ENCODE results near the gene OLFM1. TPM values are rescaled to one million over a fixed set of nuclear protein-coding genes. Genes with fewer than 3 reads are reported as not detected.
"Not testable (repeated sequence)": the region's sequence is repeated elsewhere in the genome, so short reads cannot be mapped to it uniquely, and the experiment has no call there.

Gene OLFM1
- total and polyA plus RNA-seq, 2 donors = 24.5 to 28.3 TPM

DNA sequence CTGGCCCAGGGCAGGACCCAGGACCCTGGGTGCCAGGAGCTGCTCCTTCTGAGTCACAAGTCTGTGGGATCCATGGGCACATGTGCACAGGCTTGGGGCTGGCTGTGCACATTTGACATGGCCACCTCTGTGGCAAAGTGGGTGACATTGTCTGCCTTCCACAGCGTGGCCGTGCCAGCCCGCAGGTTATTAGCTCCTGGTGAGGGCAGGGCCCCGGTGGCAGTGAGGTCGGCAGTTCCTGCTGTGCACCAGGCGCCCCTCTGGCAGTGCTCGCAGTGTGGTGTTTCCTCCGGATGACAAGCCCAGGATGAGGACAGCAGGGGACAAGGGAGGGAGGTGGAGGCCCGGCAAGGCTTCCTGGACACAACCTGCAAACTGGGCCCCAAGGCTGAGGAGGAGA, 60.5 kb downstream of the OLFM1 start:
- peaks cover 0 to 4% of the 10 kb centered on the region in 2 donors for H3K4me1 ChIP-seq (ENCODE audit: control insufficient read depth in 2 of 2, insufficient read depth in 2 of 2, low read length in 2 of 2)
- no peaks in the 10 kb centered on the region for H3K36me3 ChIP-seq (ENCODE audit: control insufficient read depth in 2 of 2, insufficient read depth in 2 of 2, low read length in 1 of 2)
- no peak overlapping the region for H3K27ac ChIP-seq (ENCODE audit: low read depth in 1 of 2, low read length in 1 of 2)
- WGBS = 89% methylated on average over 9 of the region's 9 CpGs
- peaks cover 0 to 13% of the 10 kb centered on the region in 2 donors for H3K9me3 ChIP-seq (ENCODE audit: control insufficient read depth in 2 of 2, insufficient read depth in 1 of 2, low read length in 1 of 2)
- no peak overlapping the region for H3K4me3 ChIP-seq (ENCODE audit: low read length in 2 of 2)
- no peak for DNase-seq (ENCODE audit: low read depth in 6 of 9, low spot score in 9 of 9)
- H3K27me3 ChIP-seq (ENCODE audit: control insufficient read depth in 2 of 2, insufficient read depth in 1 of 2, low read length in 1 of 2) = no peaks in the 10 kb centered on the region

- peaks cover 0 to 13% of the 10 kb centered on the region in 2 donors for H3K9me3 ChIP-seq (ENCODE audit: control insufficient read depth in 2 of 2, insufficient read depth in 1 of 2, low read length in 1 of 2)
- peaks cover 0 to 4% of the 10 kb centered on the region in 2 donors for H3K4me1 ChIP-seq (ENCODE audit: control insufficient read depth in 2 of 2, insufficient read depth in 2 of 2, low read length in 2 of 2)
- H3K27me3 ChIP-seq (ENCODE audit: control insufficient read depth in 2 of 2, insufficient read depth in 1 of 2, low read length in 1 of 2) = no peaks in the 10 kb centered on the region
- no peak overlapping the region for H3K4me3 ChIP-seq (ENCODE audit: low read length in 2 of 2)
- H3K27ac ChIP-seq (ENCODE audit: low read depth in 1 of 2, low read length in 1 of 2) = no peak overlapping the region
- no peak for DNase-seq (ENCODE audit: low read depth in 6 of 9, low spot score in 9 of 9)
- H3K36me3 ChIP-seq (ENCODE audit: control insufficient read depth in 2 of 2, insufficient read depth in 2 of 2, low read length in 1 of 2) = no peaks in the 10 kb centered on the region
- 87% methylated on average over 7 of the region's 7 CpGs for WGBS
Observed at GRCh38 chr9:135148386-135148785, 60.9 kb downstream of the OLFM1 start.

DNA sequence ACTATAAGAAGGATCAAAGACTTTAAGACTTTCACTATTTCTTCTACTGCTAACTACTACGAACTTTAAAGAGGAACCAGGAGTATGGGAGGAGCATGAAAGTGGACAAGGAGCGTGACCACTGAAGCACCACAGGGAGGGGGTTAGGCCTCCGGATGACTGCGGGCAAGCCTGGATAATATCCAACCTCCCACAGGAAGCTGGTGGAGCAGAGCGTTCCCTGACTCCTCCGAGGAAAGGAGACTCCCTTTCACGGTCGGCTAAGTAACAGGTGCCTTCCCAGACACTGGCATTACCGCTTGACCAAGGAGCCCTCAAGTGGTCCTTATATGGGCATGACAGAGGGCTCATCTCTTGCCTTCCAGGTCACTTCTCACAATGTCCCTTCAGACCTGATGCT, 62.4 kb downstream of the OLFM1 start:
- not testable (repeated sequence) for H3K4me3 ChIP-seq (ENCODE audit: low read length in 2 of 2); H3K27me3 ChIP-seq (ENCODE audit: control insufficient read depth in 2 of 2, insufficient read depth in 1 of 2, low read length in 1 of 2); H3K27ac ChIP-seq (ENCODE audit: low read depth in 1 of 2, low read length in 1 of 2); DNase-seq (ENCODE audit: low read depth in 6 of 9, low spot score in 9 of 9); H3K36me3 ChIP-seq (ENCODE audit: control insufficient read depth in 2 of 2, insufficient read depth in 2 of 2, low read length in 1 of 2); H3K4me1 ChIP-seq (ENCODE audit: control insufficient read depth in 2 of 2, insufficient read depth in 2 of 2, low read length in 2 of 2)
- 87% methylated on average over 9 of the region's 9 CpGs for WGBS
- H3K9me3 ChIP-seq (ENCODE audit: control insufficient read depth in 2 of 2, insufficient read depth in 1 of 2, low read length in 1 of 2) = peaks cover 0 to 13% of the 10 kb centered on the region in 2 donors

DNA sequence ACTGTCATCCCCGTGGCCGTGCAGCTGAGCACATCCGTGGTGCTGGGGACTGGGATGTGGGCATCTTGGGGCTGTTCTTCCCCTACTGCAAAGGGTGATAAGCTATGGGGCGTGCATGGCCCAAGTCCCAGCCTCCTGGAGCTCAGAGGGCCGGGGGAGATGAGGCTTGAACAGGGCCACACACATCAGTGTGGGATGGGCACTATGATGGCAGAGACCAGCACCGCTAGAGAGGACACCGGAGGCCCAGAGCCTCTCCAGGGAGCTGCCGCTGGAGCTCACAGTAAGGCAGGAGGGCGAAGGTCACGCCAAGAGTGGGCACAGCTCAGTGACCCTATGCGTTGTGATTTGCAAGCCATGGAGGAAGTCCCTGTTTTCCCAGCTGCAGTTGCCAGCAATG, 63.5 kb downstream of the OLFM1 start:
- Histone ChIP-seq H3K4me1 (ENCODE audit: control insufficient read depth in 2 of 2, insufficient read depth in 2 of 2, low read length in 2 of 2) (no peaks in the 10 kb centered on the region), H3K27ac (ENCODE audit: low read depth in 1 of 2, low read length in 1 of 2) (no peak overlapping the region), H3K9me3 (ENCODE audit: control insufficient read depth in 2 of 2, insufficient read depth in 1 of 2, low read length in 1 of 2) (peaks cover 0 to 13% of the 10 kb centered on the region in 2 donors), H3K4me3 (ENCODE audit: low read length in 2 of 2) (no peak overlapping the region), H3K27me3 (ENCODE audit: control insufficient read depth in 2 of 2, insufficient read depth in 1 of 2, low read length in 1 of 2) (no peaks in the 10 kb centered on the region), H3K36me3 (ENCODE audit: control insufficient read depth in 2 of 2, insufficient read depth in 2 of 2, low read length in 1 of 2) (no peaks in the 10 kb centered on the region)
- 87% methylated on average over 11 of the region's 11 CpGs for WGBS
- DNase-seq (ENCODE audit: low read depth in 6 of 9, low spot score in 9 of 9) = no peak

- H3K9me3 ChIP-seq (ENCODE audit: control insufficient read depth in 2 of 2, insufficient read depth in 1 of 2, low read length in 1 of 2) = peaks cover 0 to 13% of the 10 kb centered on the region in 2 donors
- H3K4me1 ChIP-seq (ENCODE audit: control insufficient read depth in 2 of 2, insufficient read depth in 2 of 2, low read length in 2 of 2) = no peaks in the 10 kb centered on the region
- no peak overlapping the region for H3K4me3 ChIP-seq (ENCODE audit: low read length in 2 of 2)
- H3K27me3 ChIP-seq (ENCODE audit: control insufficient read depth in 2 of 2, insufficient read depth in 1 of 2, low read length in 1 of 2) = no peaks in the 10 kb centered on the region
- DNase-seq (ENCODE audit: low read depth in 6 of 9, low spot score in 9 of 9) = no peak
- no peaks in the 10 kb centered on the region for H3K36me3 ChIP-seq (ENCODE audit: control insufficient read depth in 2 of 2, insufficient read depth in 2 of 2, low read length in 1 of 2)
- H3K27ac ChIP-seq (ENCODE audit: low read depth in 1 of 2, low read length in 1 of 2) = no peak overlapping the region
- WGBS = 80% methylated on average over 6 of the region's 6 CpGs
Observed at GRCh38 chr9:135151757-135152613, 64.5 kb downstream of the OLFM1 start.

- H3K27me3 ChIP-seq (ENCODE audit: control insufficient read depth in 2 of 2, insufficient read depth in 1 of 2, low read length in 1 of 2) = no peaks in the 10 kb centered on the region
- DNase-seq (ENCODE audit: low read depth in 6 of 9, low spot score in 9 of 9) = no peak
- H3K4me1 ChIP-seq (ENCODE audit: control insufficient read depth in 2 of 2, insufficient read depth in 2 of 2, low read length in 2 of 2) = no peaks in the 10 kb centered on the region
- WGBS = 59% methylated on average over 17 of the region's 17 CpGs
- H3K9me3 ChIP-seq (ENCODE audit: control insufficient read depth in 2 of 2, insufficient read depth in 1 of 2, low read length in 1 of 2) = peaks cover 0 to 13% of the 10 kb centered on the region in 2 donors
- H3K36me3 ChIP-seq (ENCODE audit: control insufficient read depth in 2 of 2, insufficient read depth in 2 of 2, low read length in 1 of 2) = no peaks in the 10 kb centered on the region
- H3K4me3 ChIP-seq (ENCODE audit: low read length in 2 of 2) = no peak overlapping the region
- H3K27ac ChIP-seq (ENCODE audit: low read depth in 1 of 2, low read length in 1 of 2) = no peak overlapping the region
Observed at GRCh38 chr9:135152614-135153334, 65.3 kb downstream of the OLFM1 start.

GRCh38 chr9:135154050-135154615, 66.7 kb downstream of the OLFM1 start:
- DNase-seq (ENCODE audit: low read depth in 6 of 9, low spot score in 9 of 9) = no peak
- no peaks in the 10 kb centered on the region for H3K4me1 ChIP-seq (ENCODE audit: control insufficient read depth in 2 of 2, insufficient read depth in 2 of 2, low read length in 2 of 2)

GRCh38 chr9:135155396-135155795, 67.9 kb downstream of the OLFM1 start:
- no peak for DNase-seq (ENCODE audit: low read depth in 6 of 9, low spot score in 9 of 9)
- Histone ChIP-seq H3K9me3 (ENCODE audit: control insufficient read depth in 2 of 2, insufficient read depth in 1 of 2, low read length in 1 of 2) (peaks cover 0 to 6% of the 10 kb centered on the region in 2 donors), H3K27me3 (ENCODE audit: control insufficient read depth in 2 of 2, insufficient read depth in 1 of 2, low read length in 1 of 2) (no peaks in the 10 kb centered on the region), H3K4me1 (ENCODE audit: control insufficient read depth in 2 of 2, insufficient read depth in 2 of 2, low read length in 2 of 2) (no peaks in the 10 kb centered on the region), H3K36me3 (ENCODE audit: control insufficient read depth in 2 of 2, insufficient read depth in 2 of 2, low read length in 1 of 2) (no peaks in the 10 kb centered on the region), H3K4me3 (ENCODE audit: low read length in 2 of 2) (no peak overlapping the region), H3K27ac (ENCODE audit: low read depth in 1 of 2, low read length in 1 of 2) (no peak overlapping the region)
- WGBS = 90% methylated on average over 6 of the region's 6 CpGs

More at GRCh38 chr9:135154050-135154615, 66.7 kb downstream of the OLFM1 start:
- Histone ChIP-seq H3K27me3 (ENCODE audit: control insufficient read depth in 2 of 2, insufficient read depth in 1 of 2, low read length in 1 of 2) (no peaks in the 10 kb centered on the region), H3K9me3 (ENCODE audit: control insufficient read depth in 2 of 2, insufficient read depth in 1 of 2, low read length in 1 of 2) (peaks cover 0 to 10% of the 10 kb centered on the region in 2 donors), H3K27ac (ENCODE audit: low read depth in 1 of 2, low read length in 1 of 2) (no peak overlapping the region), H3K4me3 (ENCODE audit: low read length in 2 of 2) (no peak overlapping the region), H3K36me3 (ENCODE audit: control insufficient read depth in 2 of 2, insufficient read depth in 2 of 2, low read length in 1 of 2) (no peaks in the 10 kb centered on the region)
- WGBS = 87% methylated on average over 11 of the region's 11 CpGs

Measured in thymus (tissue), 11 donors.